ENCODE measurements around the gene BAIAP2L1. TPM values are rescaled to one million over a fixed set of nuclear protein-coding genes. Genes with fewer than 3 reads are reported as not detected.

Gene BAIAP2L1
- total and polyA plus RNA-seq, 2 of the 8 experiments (the other 6 are each of a cell fraction or from before 2014, with no cell fraction given): 19.2 to 42.9 TPM

DNA sequence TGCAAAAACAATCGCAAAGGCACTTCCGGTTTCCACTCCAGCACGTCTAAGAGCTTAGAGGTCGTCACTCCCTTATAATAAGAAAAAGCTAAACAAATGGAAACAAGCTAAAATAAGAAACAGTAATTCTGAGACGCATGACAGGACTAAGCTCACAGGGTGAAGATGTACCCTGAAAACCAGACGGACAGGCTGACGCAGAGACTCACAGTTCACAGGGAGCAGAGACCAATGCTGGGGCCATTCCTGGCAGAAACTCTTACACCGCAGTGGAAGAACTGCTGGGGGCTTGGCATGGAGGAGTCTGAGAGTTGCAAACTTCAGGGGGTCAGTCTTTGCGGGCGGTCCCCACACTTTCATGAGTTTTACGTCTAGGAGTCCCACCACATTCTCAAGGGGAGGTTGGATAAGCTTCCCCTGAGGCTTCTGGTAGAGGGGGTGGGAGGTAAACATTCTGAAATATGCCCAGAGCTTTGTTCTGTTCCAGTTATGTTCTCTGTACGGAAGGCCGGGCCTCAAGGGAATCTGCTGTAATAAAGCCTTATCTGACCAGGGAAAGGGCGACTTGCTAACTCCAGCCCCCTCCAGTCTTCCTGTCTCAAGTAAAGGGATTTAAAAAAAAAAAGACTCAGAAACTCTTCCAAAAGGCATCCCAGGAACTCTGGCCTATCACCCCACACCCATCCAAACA, 71.6 kb downstream of the BAIAP2L1 start (continued):
- TF ChIP-seq EGR1 (IDR thresholded peaks at IDR 0.05; ENCODE audit: borderline replicate concordance, low read depth, low read length) (no peak), KDM4A (IDR thresholded peaks at IDR 0.05; ENCODE audit: low read depth, low read length, severe bottlenecking) (no peak), CHD2 (IDR thresholded peaks at IDR 0.05; ENCODE audit: low read length) (no peak), CREB1 (IDR thresholded peaks at IDR 0.05) (no peak), RXRA (IDR thresholded peaks at IDR 0.05; ENCODE audit: insufficient read depth, low read depth, low read length) (no peak), GTF2F1 (IDR thresholded peaks at IDR 0.05; ENCODE audit: borderline replicate concordance, low read depth, low read length) (no peak), CHD1 (IDR thresholded peaks at IDR 0.05; ENCODE audit: low read depth, low read length) (no peak), MAFK (IDR thresholded peaks at IDR 0.05; ENCODE audit: low read depth, low read length) (no peak)
- TF ChIP-seq, protein P1, sequence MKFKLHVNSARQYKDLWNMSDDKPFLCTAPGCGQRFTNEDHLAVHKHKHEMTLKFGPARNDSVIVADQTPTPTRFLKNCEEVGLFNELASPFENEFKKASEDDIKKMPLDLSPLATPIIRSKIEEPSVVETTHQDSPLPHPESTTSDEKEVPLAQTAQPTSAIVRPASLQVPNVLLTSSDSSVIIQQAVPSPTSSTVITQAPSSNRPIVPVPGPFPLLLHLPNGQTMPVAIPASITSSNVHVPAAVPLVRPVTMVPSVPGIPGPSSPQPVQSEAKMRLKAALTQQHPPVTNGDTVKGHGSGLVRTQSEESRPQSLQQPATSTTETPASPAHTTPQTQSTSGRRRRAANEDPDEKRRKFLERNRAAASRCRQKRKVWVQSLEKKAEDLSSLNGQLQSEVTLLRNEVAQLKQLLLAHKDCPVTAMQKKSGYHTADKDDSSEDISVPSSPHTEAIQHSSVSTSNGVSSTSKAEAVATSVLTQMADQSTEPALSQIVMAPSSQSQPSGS (IDR thresholded peaks at IDR 0.05; ENCODE audit: low read length): no peak
